GM18861 (cell line): ENCODE measurements around the gene NEMP1.
"Not testable (repeated sequence)": the region's sequence is repeated elsewhere in the genome, so short reads cannot be mapped to it uniquely, and the experiment has no call there.

Experiments
- ATAC-seq: cut with Tn5 transposase; IDR thresholded peaks from one replicate; pipeline ENCODE4 v1.9.1; 2021; ENCODE audit not compliant: unreplicated experiment

The NEMP1 gene

GRCh38 chr12:57091638-57092528 lies 13.3 kb upstream of the NEMP1 start:
- no peak for ATAC-seq

- no peak for ATAC-seq
Measured at GRCh38 chr12:57090924-57091637, 12.5 kb upstream of the NEMP1 start.

DNA sequence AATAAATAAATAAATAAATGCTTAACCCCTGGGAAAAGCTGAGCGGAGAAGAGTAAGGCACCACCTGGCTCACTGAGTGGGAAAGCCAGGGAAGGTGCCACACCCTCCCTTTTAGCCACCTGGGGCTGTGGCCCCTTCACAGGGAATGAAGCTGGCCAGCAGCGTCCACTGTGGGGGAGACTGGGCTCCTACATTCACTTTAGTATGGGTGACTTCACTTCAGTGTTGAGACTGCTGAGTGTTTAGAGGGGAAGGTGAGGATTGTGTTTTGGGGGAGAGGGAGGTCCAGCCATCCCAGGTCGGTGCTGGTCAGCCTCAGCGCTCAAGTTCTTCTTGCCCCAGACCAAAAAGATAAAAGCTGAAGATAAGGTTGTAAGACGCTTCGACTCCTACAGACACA lies 11.9 kb upstream of the NEMP1 start:
- ATAC-seq, result no peak

- ATAC-seq, result no peak
Measured at GRCh38 chr12:57089271-57090245, 11.0 kb upstream of the NEMP1 start.

DNA sequence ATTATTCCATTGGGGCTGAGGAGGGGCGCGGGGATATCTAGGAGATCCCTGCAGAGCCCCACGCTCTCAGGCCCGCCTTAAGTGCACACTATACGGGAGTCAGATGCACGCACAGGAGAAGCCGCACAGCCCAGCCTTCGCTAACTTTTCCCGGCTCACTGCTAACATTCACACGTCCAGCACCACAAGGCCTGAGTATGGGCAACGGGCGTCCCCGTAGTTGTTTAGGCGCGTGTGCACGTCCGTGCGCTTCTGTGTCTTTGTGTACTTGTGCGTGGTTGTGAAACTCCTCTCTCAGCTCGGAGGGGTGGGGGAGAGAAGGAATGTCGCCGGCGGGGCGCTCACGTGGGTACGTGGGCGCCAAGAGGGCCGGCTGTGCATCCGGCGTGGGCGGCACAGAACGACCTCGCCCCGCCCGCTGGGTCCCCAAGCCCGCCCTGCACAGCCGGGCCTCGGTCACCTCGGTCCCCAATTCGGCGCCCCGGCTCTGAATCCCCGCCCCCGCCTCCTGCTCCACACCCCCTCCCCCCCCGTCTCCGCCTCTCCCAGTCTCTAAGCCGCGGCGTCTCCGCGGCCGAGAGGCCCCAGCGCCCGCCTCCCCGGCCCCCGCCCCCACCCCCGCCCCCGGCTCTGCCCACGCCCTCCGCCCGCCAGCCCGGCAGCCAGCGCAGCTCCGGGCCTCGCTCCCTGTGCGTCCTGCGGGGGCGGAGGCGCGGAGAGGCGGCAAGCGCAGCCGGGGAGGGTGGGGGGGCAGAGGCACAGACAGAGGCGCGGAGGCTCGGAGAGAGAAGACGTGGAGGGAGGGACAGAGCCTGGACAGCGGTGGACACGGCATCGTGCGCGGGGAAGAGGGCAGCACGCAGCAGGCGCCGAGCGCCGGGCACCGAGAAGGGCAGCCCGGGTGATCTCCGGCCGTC lies 10.0 kb upstream of the NEMP1 start, which contains the start of gene NAB2:
Gene NAB2, plus strand, starts transcription at position 761 of the 917 bp plus-strand sequence. CDS start 158 bp downstream, outside the sequence.
- ATAC-seq, result peak; percentile 42

DNA sequence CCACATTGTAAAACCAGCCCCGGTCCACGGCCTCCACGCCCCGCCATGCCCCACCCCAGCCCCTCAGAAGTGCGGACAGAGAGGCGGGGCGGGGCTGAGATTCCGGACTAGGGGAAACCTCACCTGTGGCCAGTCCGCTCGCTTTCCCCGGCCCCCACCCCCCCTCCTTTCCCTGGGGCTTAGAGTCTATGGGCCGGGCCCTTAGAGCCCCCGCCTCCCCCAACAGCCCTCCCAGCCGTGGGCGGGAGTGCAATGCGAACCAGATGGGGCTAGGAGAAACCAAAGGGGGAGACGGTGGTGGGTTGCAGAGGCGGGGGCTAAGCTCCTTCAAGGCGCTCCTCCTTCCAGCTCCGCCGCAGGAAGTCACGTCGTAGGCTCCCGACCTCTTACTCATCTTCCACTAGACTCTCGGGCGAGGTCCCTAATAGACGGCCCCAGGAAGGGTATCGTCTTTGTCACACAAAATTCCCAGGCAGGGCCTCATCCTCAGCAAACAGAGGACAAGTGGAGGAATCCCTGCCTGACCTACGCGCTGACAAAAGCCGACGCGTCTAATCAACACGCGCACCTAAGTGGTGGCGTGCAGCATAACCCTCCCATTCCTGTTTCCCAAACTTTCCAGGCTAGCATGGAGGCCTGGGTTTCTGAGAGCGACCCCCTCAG lies 9.2 kb upstream of the NEMP1 start:
- ATAC-seq, result peak; percentile 28

- peak; percentile 17 for ATAC-seq
Measured at GRCh38 chr12:57087010-57087690, 8.6 kb upstream of the NEMP1 start.

GRCh38 chr12:57086493-57087009 lies 8.0 kb upstream of the NEMP1 start:
- peak; percentile 9 for ATAC-seq

DNA sequence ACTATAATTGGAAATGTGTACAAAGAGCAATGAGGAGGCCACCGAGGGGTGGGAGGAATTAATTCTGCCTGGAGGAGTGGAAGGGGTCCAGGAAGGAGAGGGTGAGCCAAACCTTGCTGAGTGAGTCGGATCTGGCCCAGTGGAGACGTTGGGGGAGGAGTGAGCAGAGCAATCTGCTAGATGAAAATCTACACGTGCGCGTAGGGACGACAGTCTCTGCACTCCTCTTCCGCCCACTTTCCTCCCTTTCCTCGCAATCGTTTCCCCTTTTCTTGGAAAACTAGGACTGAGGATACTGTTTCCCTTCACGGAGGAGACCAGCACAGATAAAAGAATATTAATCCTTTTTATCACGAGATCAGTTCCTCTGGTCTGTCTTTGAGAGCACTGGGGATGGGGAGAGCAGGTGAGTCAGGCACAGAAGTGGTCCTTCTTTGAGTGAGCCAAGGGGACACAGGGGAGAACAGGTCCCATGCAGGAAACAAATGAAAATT lies 7.5 kb upstream of the NEMP1 start:
- no peak for ATAC-seq

DNA sequence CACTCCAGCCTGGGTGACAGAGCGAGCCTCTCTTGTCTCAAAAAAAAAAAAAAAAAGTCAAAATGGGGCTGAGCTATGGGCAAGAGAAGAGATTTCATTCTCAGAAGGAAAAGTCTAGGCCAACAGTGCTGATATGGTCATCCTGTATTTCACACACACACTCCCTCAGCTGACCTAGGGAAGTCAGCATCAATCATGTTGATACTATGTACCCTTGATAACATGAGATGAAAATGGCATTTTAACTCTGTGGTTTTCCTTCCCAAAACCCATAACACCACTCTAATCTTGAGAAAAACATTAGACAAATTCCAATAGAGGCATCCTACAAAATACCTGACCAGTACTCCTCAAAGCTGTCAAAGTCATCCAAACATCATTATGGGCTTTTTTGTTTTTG lies 2.3 kb upstream of the NEMP1 start:
- ATAC-seq, result no peak

DNA sequence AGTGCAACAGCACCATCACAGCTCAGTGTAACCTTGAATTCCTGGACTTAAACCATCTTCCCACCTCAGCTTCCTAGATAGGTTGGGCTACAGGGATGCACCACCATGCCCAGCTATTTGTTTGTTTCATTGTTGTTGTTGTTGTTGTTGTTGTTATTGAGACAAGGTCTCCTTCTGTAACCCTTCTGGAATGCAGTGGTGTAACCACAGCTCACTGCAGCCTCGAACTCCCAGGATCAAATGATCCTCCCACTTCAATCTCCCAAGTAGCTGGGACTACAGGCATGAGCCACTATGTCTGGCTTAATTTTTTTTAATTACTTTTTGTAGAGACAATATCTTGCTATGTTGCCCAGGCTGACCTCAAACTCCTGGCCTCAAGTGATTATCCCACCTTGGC lies 1.2 kb upstream of the NEMP1 start:
- no peak for ATAC-seq

- not testable (repeated sequence) for ATAC-seq
Measured at GRCh38 chr12:57073566-57074450, 4.8 kb downstream of the NEMP1 start.

GRCh38 chr12:57072661-57073060 lies 5.9 kb downstream of the NEMP1 start:
- ATAC-seq, result no peak

GRCh38 chr12:57069523-57069922 lies 9.1 kb downstream of the NEMP1 start:
- peak; percentile 92 for ATAC-seq

- ATAC-seq, result no peak
Measured at GRCh38 chr12:57066245-57066644, 12.3 kb downstream of the NEMP1 start.

GRCh38 chr12:57063991-57064685 lies 14.5 kb downstream of the NEMP1 start:
- ATAC-seq, result peak; percentile 71

GRCh38 chr12:57058454-57058853 lies 20.1 kb downstream of the NEMP1 start:
- peak; percentile 62 for ATAC-seq
